GM12872 (cell line): ENCODE measurements around the gene CAMK2G.
A peak's percentile ranks its signal among the peaks of the same experiment; 100 is the strongest.

Experiments used
- TF ChIP-seq, protein P1 (sequence below): IDR thresholded peaks from 3 replicates; pipeline ENCODE4 v1.5.1; 2011; ENCODE audit warnings: low read depth, mild to moderate bottlenecking, low read length, moderate library complexity; ENCODE audit not compliant: insufficient read depth

Gene CAMK2G

DNA sequence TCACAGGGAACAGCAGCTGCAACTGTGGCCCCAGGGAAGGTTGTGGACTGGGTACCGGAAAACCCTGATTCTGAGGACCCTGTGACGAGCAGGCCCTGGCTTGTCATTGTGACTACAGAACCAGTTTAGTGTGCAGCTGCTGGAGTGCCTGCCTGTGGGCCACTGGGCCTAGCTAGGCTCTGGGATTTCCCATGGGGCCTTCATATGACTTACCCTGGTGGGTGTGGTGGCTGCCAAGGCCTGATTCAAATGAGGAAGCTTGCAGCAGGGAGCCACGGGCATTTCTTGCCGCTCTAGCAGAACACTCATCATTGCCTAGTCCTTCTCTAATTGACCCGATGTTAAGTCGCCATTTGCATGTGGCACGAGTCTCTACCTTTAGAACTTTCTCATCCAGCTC, 14.7 kb upstream of the CAMK2G start:
- TF ChIP-seq, protein P1, sequence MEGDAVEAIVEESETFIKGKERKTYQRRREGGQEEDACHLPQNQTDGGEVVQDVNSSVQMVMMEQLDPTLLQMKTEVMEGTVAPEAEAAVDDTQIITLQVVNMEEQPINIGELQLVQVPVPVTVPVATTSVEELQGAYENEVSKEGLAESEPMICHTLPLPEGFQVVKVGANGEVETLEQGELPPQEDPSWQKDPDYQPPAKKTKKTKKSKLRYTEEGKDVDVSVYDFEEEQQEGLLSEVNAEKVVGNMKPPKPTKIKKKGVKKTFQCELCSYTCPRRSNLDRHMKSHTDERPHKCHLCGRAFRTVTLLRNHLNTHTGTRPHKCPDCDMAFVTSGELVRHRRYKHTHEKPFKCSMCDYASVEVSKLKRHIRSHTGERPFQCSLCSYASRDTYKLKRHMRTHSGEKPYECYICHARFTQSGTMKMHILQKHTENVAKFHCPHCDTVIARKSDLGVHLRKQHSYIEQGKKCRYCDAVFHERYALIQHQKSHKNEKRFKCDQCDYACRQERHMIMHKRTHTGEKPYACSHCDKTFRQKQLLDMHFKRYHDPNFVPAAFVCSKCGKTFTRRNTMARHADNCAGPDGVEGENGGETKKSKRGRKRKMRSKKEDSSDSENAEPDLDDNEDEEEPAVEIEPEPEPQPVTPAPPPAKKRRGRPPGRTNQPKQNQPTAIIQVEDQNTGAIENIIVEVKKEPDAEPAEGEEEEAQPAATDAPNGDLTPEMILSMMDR, result no peak

DNA sequence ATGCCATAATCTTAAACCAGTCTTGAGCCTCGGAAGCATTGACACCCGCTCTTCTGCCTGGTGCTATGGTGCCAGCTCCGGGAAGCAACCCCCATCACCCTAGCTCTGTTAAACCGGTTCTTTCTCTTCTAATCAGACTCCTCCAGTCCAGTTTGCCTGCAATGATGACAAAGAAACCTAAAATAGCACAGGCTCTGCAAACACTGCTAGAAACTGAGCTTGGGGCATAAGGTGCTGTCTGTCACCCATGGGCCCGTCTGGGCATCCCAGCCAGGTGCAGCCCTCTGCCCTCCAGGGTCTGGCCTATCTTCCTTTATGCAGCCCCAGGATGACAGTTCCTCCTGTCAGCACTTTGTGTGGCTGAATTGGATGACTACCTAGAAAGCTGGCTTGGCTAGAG, 14.2 kb upstream of the CAMK2G start:
- TF ChIP-seq, protein P1, result no peak

DNA sequence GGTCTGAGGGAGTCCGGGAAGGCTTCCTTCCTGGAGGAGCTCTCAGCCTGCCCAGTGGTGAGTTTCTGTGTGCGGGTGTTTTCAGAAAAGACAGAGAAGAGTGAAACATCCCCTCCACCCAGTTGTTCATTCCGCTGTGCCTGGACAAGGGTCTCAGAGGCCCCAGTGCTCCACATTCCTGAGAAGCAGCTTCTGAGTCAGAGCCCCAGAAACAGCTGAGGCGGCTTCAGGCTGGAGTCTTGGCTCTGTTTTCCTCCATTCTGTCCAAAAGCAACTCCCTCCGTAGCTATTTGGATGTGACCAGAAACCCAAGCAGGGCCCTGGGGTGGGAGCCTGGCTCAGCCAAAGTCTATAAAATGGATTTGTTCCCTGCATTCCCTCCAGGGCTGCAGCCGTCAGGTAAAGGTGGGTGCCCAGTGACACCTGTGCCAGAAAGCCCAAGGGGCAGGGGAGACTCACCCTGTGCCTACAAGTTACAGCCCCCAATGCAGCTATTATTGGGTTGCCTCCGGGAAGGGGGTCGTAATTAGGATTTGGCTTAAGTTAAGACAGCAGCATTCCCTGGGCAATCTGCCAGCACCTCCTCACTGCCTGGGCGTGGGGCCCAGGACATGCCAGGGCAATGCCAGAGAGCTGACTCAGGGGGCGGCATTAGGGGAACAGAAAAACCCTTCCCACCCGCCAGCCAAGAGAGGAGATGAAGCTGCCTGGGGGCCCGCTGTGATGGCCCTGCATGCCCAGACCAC, 13.1 kb upstream of the CAMK2G start:
- TF ChIP-seq, protein P1, result no peak

DNA sequence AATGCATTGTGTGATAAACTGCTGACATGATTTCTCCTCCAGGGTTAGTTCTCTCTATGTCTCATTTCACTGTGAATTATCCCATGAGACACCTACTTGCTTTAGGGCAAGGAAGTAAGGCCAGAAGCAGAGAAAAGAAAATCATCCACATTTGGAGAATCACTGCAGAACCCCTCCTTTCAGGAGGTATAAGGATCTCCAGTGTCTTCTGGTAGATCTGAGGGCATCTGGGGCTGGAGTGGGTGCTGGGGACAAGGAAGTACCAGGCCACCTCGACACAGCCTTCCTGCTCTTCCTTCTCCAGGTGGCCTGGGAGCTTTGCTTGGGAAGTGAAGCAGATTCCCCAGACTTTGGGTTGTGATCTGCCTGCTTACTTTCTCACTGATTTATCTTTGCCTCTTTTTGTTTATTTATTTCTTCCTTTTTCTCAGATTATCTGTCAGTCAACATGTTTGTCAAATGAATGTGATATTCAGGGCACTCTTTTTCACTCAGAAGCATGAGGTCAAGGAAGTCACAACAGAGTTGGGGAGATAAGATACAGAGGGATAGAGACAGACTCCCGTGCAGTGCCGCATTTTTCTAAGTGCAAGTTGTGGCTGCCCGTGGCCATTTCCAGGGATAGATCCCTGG, 12.4 kb upstream of the CAMK2G start:
- TF ChIP-seq, protein P1, result no peak

DNA sequence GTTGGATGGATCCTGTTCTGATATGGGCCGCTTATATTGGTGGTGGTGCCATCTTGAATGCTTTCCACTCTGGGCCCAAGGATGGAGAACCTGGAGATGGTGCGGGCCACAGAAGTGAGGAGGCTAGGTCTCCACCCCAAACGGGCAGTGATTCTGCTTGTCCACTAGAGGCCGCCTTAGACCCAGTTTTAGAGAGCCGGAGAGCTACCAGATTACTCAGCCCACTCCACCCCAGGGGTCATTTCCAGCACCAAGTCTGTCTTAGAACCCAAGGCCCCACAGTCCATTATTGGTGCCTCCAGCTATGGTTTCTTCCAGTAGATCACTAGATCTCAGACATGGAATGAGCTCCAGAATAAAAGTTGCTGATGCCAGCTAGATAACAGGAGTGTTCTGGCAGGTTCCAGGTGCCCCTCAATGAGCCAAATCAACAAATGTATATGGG, 11.8 kb upstream of the CAMK2G start:
- TF ChIP-seq, protein P1, result peak; percentile 88

DNA sequence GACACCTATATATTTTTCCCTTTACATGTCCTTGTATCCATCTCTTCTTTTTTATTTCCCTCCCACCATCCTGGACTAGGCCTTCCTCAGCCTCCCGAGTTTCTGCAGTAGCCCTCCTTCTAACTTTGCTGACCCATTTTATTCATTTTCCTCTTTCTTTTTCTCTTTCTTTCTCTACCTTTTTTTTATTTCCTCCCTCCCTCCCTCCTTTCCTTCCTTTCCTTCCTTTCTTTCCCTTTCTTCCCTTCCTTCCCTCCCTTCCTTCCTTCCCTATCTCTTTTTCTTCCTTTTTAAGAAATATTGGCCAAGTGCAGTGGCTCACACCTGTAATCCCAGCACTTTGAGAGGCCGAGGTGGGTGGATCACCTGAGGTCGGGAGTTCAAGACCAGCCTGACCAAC, 9.7 kb upstream of the CAMK2G start:
- TF ChIP-seq, protein P1, result no peak

GRCh38 chr10:73881221-73881919, 7.0 kb upstream of the CAMK2G start:
- TF ChIP-seq, protein P1, result no peak
